Suprapubic skin (tissue), 4 donors: ENCODE data around the gene CUBN.

Experiments
- EP300 ChIP-seq: sonication (generic); formaldehyde crosslinking; IDR thresholded peaks from one replicate; pipeline ENCODE4 v1.6.1; 2017; ENCODE audit warnings: antibody characterized with exemption
- POLR2A ChIP-seq, 2 donors: fragments of 450-650 bp; IDR thresholded peaks; one replicate each; pipeline ENCODE4 v1.6.1; 2017; ENCODE audit warnings: antibody characterized with exemption in 2 of 2, mild to moderate bottlenecking in 2 of 2, moderate library complexity in 2 of 2
- POLR2AphosphoS5 ChIP-seq, 3 donors: sonication (generic); formaldehyde crosslinking; IDR thresholded peaks; one replicate each; pipeline ENCODE4 v1.6.1; 2017; ENCODE audit warnings: antibody characterized with exemption in 3 of 3
- TF ChIP-seq, protein P1 (sequence below), 2 donors: fragments of 200-600 bp in 1 of 2; fragments of 450-650 bp in 1 of 2; sonication (generic) in 1 of 2; IDR thresholded peaks; one replicate each; pipeline ENCODE4 v1.5.1; 2016 to 2019; ENCODE audit warnings: antibody characterized with exemption in 2 of 2, mild to moderate bottlenecking in 1 of 2, moderate library complexity in 1 of 2

DNA sequence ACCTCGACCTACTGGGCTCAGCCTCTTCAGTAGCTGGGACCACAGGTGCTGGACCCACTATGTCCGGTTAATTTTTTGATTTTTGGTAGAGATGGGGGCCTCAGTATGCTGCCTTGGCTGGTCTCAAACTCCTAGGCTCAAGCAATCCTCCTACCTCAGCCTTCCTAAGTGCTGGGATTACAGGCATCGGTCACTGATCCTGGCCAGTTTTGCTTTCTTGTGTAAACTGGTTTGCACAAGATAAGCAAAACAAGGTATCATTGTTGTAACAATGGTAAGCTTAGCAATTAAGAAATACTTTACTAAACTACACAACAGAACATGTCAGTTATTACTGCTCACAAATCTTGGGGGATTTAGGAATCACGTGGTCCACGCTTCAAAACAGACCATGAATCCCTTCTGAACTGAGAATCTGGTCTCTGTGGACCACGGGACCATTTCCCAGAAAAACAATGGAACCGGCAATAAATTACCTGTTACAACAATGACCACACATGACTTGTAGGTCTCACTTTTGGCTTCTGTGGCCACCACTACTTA lies 349.2 kb downstream of the CUBN start:
- no peak for TF ChIP-seq POLR2A (IDR thresholded peaks at IDR 0.05)
- no peak for TF ChIP-seq EP300
- TF ChIP-seq, protein P1, sequence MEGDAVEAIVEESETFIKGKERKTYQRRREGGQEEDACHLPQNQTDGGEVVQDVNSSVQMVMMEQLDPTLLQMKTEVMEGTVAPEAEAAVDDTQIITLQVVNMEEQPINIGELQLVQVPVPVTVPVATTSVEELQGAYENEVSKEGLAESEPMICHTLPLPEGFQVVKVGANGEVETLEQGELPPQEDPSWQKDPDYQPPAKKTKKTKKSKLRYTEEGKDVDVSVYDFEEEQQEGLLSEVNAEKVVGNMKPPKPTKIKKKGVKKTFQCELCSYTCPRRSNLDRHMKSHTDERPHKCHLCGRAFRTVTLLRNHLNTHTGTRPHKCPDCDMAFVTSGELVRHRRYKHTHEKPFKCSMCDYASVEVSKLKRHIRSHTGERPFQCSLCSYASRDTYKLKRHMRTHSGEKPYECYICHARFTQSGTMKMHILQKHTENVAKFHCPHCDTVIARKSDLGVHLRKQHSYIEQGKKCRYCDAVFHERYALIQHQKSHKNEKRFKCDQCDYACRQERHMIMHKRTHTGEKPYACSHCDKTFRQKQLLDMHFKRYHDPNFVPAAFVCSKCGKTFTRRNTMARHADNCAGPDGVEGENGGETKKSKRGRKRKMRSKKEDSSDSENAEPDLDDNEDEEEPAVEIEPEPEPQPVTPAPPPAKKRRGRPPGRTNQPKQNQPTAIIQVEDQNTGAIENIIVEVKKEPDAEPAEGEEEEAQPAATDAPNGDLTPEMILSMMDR (IDR thresholded peaks at IDR 0.05): no peak
- no peak for TF ChIP-seq POLR2AphosphoS5 (IDR thresholded peaks at IDR 0.05)
